GM21526 (cell line): ENCODE data around the gene PARK7.
"Not testable (repeated sequence)": the region's sequence is repeated elsewhere in the genome, so short reads cannot be mapped to it uniquely, and the experiment has no call there.

ENCODE experiments used
- ATAC-seq: cut with Tn5 transposase; IDR thresholded peaks from one replicate; pipeline ENCODE4 v1.9.1; 2021; ENCODE audit warnings: moderate library complexity; ENCODE audit not compliant: unreplicated experiment, low FRiP score

PARK7 gene

DNA sequence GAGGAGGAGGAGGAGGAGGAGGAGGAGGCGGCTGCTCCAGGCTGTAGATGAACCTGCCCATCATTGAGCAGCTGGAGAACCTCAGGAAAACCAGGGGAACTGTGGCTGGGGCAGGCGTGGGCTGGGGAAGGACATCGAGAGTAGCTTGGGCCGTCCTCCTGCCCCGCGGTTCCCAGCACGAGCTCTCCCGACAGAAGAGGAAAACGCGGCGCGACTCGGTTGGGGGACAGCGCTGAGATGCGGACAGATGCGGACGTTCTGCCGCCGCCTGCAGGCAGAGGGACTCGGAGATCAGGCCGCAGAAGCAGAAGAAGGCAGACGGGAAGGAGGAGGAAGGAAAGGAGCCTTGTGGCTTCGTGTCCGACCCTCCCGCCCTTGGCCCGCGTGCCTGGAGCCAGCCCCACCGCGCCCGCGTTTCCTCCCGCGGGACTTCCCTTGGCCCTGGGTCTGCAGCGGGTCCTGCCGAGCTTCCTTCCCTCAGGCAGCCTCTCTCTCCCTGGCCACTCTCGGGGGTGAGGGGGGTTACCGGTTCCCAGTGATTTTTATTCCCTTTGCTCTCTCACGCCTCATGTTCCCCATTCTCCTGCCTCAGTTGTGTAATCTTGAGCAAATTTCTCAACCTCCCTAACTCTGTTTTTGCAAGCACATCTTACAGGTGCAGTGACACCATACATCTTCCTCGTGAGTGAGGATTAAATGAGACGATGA lies 19.1 kb upstream of the PARK7 start:
- no peak for ATAC-seq

DNA sequence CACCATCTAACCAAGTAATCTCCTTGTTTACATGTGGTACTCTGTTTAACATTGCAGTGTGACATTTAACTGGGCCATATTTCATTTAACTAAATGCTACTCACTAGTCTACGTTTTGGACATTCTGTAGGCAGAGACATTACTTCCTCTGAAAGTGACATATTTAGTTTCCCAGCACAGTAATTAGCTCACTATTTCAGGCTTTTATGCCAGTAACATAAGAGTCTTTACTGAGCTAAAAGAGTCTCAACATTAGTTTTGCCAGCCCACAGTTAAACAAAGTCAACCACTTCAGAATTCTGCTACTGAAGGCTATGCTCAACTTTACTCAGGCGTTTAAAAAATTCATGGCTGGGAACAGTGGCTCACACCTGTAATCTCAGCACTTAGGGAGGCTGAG lies 18.3 kb upstream of the PARK7 start:
- ATAC-seq, result no peak

GRCh38 chr1:7948960-7949359 lies 12.6 kb upstream of the PARK7 start:
- ATAC-seq, result no peak

GRCh38 chr1:7952791-7953190 lies 8.7 kb upstream of the PARK7 start:
- ATAC-seq, result not testable (repeated sequence)

- peak; percentile 90 for ATAC-seq
Observed at GRCh38 chr1:7953850-7954609, 7.5 kb upstream of the PARK7 start.

DNA sequence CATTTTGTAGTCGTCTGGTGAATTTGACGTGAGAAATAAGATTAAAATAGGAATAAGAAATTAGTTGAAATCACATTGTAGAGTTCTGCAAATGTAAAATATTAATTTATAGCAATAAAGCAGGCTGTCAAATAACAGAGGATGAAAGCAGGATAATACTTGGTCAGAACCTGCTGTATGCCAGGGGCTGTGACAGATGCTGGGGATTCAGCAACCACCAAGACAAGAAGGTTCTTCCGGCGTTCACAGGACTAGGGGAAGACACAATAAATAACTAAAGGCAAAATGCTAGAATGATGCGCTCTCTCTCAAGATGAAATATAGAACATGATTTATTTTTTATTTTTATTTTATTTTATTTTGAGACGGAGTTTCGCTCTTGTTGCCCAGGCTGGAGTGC lies 6.8 kb upstream of the PARK7 start:
- no peak for ATAC-seq

- ATAC-seq, result no peak
Observed at GRCh38 chr1:7956218-7957032, 5.1 kb upstream of the PARK7 start.

DNA sequence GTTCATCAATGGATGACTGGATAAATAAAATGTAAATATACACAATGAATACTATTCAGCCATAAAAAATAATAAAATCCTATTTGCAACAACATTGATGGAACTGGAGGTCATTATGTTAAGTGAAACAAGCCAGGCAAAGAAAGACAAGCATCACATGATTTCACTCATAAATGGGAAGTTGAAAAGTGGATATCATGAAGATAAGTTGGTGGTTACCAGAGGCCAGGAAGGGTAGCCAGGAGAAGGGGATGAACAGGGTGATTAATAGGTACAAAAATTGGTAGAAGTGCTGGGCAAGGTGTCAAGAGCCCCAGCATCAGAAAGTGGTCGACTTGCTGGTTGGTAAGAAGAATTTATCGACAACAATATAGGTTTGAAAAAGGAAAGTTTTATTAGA lies 1.3 kb upstream of the PARK7 start:
- ATAC-seq, result no peak

GRCh38 chr1:7960867-7961215 lies 670 bp upstream of the PARK7 start:
- no peak for ATAC-seq

- ATAC-seq, result peak; percentile 7
Observed at GRCh38 chr1:7962014-7962335, 464 bp downstream of the PARK7 start.

- no peak for ATAC-seq
Observed at GRCh38 chr1:7962636-7963377, 1.3 kb downstream of the PARK7 start.

DNA sequence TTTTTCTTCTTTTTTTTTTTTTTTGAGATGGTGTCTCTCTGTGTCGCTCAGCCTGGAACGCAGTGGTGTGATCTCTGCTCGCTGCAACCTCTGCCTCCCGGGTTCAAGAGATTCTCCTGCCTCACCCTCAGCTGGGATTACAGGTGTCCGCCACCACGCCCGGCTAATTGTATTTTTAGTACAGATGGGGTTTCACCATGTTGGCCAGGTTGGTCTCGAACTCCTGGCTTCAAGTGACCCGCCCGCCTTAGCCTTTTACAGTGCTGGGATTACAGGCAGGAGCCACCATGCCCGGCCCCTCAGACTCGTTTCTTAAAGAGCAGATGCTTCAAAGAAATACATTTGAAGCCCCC lies 1.8 kb downstream of the PARK7 start:
- not testable (repeated sequence) for ATAC-seq

DNA sequence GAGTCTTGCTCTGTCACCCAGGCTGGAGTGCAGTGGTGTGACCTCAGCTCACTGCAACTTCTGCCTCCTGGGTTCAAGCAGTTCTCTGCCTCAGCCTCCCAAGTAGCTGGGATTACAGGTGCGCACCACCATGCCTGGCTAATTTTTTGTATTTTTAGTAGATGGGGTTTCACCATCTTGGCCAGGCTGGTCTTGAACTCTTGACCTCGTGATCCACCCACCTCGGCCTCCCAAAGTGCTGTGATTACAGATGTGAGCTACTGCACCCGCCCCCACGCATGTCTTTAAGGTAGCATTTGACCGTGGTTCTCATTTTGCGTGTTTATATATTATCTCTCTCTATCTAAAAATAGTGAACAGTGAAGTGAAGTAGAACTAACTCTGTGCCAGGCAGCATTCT lies 2.3 kb downstream of the PARK7 start:
- not testable (repeated sequence) for ATAC-seq

DNA sequence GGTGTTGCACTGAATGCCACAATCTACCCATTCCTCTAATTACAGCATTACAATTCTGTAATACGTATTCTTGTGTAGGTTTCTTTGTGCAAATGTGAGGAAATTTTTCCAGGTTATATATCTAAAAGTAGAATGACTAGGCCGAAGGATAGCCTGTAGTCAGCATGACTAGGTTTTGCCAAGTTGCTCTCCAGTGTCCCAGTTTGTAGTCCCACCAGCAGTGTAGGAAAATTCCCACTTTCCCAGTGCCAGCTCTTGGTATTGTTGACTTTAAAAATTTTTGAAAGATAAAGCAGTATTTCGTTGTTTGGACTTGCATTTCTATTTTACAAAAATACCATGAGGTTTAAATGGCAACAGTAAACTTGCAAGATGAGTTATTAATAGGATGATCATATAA lies 3.0 kb downstream of the PARK7 start:
- ATAC-seq, result no peak

DNA sequence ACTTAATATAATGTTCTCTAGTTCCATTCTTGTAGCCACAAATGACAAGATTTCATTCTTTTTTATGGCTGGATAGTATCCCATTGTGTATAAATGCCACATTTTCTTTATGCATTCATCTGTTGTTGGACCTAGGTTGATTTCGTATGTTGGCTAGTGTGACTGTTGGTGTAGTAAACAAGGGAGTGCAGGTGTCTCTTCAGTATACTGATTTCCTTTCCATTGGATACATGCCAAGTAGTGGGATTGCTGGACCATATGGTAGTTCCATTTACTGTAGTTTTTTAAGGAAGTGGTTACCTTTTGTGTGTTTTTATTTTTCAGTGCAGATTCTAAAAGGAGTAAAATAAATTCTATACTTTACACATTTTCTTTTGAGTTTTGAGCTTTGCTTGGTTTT lies 5.7 kb downstream of the PARK7 start:
- no peak for ATAC-seq

GRCh38 chr1:7967651-7968050 lies 6.1 kb downstream of the PARK7 start:
- ATAC-seq, result no peak

DNA sequence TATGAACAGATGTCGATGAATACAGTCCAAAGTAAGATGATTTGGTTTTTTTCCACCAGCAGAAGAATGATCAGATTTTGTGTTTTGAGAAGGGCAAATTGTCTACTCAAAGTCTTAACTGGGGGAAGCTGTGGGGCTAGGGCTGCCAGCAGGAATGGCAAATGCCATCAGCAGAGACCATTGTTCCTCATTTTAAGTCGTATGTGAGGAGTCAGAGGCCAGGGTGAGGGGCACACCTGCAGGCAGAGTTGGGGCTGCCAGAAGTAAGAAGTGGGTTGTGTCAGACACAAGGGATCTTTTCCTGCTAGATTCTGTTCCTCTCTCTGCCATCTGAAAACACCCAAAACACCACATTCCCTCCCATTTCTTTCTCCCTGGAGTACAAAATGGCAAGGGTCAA lies 8.7 kb downstream of the PARK7 start:
- no peak for ATAC-seq

- no peak for ATAC-seq
Observed at GRCh38 chr1:7971024-7971423, 9.5 kb downstream of the PARK7 start.

GRCh38 chr1:7972285-7972684 lies 10.8 kb downstream of the PARK7 start:
- ATAC-seq, result no peak

- ATAC-seq, result no peak
Observed at GRCh38 chr1:7973086-7973485, 11.6 kb downstream of the PARK7 start.
